Aorta (tissue), 5 donors: ENCODE measurements around the gene ARHGAP9. TPM values are rescaled to one million over a fixed set of nuclear protein-coding genes. Genes with fewer than 3 reads are reported as not detected.

Source experiments
- ATAC-seq: fragments of 200-7000 bp; cut with Tn5 transposase; one replicate; pipeline ENCODE4 v1.9.1; 2022; ENCODE audit warnings: moderate library complexity; ENCODE audit not compliant: low FRiP score
- DNase-seq, 2 donors: peaks; one replicate each; pipeline ENCODE4 v3.0.0-alpha.2; 2020
- H3K27ac ChIP-seq, 2 donors: one replicate each; pipeline ENCODE4 v1.5.1; 2013; ENCODE audit warnings: low read length in 2 of 2, mild to moderate bottlenecking in 2 of 2, moderate library complexity in 2 of 2, control low read depth in 1 of 2, inconsistent platforms in 1 of 2, low read depth in 1 of 2
- H3K27me3 ChIP-seq, 2 donors: one replicate each; pipeline ENCODE4 v1.6.1; 2013; ENCODE audit warnings: control low read depth in 1 of 2, low read length in 1 of 2, mild to moderate bottlenecking in 1 of 2, moderate library complexity in 1 of 2; ENCODE audit not compliant: insufficient read depth in 2 of 2, control insufficient read depth in 1 of 2
- H3K36me3 ChIP-seq, 2 donors: one replicate each; pipeline ENCODE4 v1.6.1; 2013; ENCODE audit warnings: control low read depth in 1 of 2, low read length in 1 of 2, mild to moderate bottlenecking in 1 of 2; ENCODE audit not compliant: insufficient read depth in 2 of 2, control insufficient read depth in 1 of 2
- H3K4me1 ChIP-seq, 2 donors: one replicate each; pipeline ENCODE4 v1.6.1; 2013; ENCODE audit warnings: low read length in 2 of 2, control low read depth in 1 of 2, mild to moderate bottlenecking in 1 of 2, moderate library complexity in 1 of 2; ENCODE audit not compliant: insufficient read depth in 2 of 2, control insufficient read depth in 1 of 2
- H3K4me3 ChIP-seq, 2 donors: one replicate each; pipeline ENCODE4 v1.5.1; 2013; ENCODE audit warnings: low read length in 2 of 2, control low read depth in 1 of 2, mild to moderate bottlenecking in 1 of 2
- H3K9me3 ChIP-seq: one replicate; pipeline ENCODE4 v1.6.1; 2013; ENCODE audit warnings: mild to moderate bottlenecking, low read length; ENCODE audit not compliant: control insufficient read depth
- whole genome bisulfite sequencing, 2 donors: extraction: QIAGEN DNeasy Blood & Tissue Kit; methylation state at CpG; one replicate each; pipeline ENCODE4 v1.1.7; 2013; 5-methylcytosine and 5-hydroxymethylcytosine counted together
- intact Hi-C, 2 donors: fragments of 100-400 bp; cut with DNase I; formaldehyde crosslinking; loops; one replicate each; pipeline versions ENCODE4 v1.14.2 to v1.15.0; 2022
- polyA plus RNA-seq, 2 donors: library from polyadenylated mRNA; stranded (reverse); fragments of 200-250 nt; gene quantifications; one replicate each; pipeline ENCODE4 v1.2.3, GENCODE V29; 2013
- total RNA-seq, 2 donors: library from RNA; stranded (reverse); fragmentation: NEBNext Ultra II Directional; extraction: Animal tissue kit (Norgen Biotek cat#: 25700); gene quantifications; one replicate each; pipeline ENCODE4 v1.2.1, GENCODE V29; 2021
- donor health status: healthy with polysubstance abuse.
- donor health status: Bipolar disorder and iron deficiency.
- donor health status: DM: no; HTN: no; CAD: no.
- donor health status: DM: no; HTN: no; CAD: no.
- donor health status: DM: yes; HTN: yes; CAD: no.

Gene ARHGAP9
- total and polyA plus RNA-seq, 4 donors: 5.5 to 38.8 (median 18.7) TPM

DNA sequence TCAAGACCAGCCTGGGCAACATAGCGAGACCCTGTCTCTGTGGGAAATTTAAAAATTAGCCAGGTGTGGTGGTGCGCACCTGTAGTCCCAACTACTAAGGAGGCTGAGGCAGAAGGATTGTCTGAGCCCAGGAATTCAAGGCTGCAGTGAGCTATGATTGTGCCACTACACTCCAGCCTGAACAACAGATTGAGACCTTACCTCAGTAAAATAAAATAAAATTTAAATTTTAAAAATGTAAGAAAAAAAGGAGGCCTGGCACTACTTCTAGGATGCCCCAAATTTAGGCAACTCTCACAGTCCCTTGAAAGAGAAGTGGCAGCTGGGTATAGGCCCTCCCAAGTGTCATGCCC is 25.5 kb downstream of the ARHGAP9 start:
- no peak for DNase-seq
- Histone ChIP-seq H3K4me3 (no peak overlapping the region), H3K36me3 (no peaks in the 10 kb centered on the region), H3K9me3 (no peaks in the 10 kb centered on the region), H3K27me3 (no peaks in the 10 kb centered on the region), H3K27ac (no peak overlapping the region), H3K4me1 (no peaks in the 10 kb centered on the region)
- ATAC-seq: no peak
- intact Hi-C loops: loop anchor here (1.0 to 5.0 kb wide), 3 partner anchors 72 to 191 kb away; no protein-coding TSS in a partner anchor
- WGBS, 2 donors: 96 to 98% methylated on average over 2 of the region's 2 CpGs

DNA sequence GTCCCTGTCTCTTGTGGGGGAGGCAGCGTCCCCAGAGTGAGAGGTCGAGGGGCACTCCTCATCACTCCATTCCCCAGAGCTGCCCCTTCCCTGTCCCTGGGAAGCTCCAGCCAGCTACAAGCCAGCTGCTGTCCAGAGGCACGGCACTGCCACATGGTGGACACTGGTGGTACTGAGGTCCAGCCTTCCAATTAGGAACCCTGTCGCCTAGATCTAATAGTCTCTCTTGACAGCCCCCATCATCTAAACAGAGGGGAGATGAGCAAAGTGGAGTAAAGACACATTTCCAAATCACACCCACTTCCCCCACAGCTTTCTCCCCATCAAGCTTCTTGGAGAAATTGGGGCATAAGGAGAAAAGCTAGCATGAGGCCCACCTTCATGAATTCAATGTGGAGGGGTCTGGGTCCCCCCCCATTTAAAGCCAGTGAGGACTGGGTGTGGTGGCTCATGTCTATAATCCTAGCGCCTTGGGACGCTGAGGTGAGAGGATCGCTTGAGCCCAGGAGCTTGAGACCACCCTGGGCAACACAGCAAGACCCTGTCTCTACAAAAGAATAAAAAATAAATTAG is 26.6 kb downstream of the ARHGAP9 start:
- WGBS, 2 donors: 17 to 23% methylated on average over 7 of the region's 7 CpGs
- Histone ChIP-seq H3K4me3 (no peak overlapping the region), H3K9me3 (no peaks in the 10 kb centered on the region), H3K27ac (peak overlapping the region in 1 of 2 donors; percentile 76), H3K36me3 (no peaks in the 10 kb centered on the region), H3K27me3 (no peaks in the 10 kb centered on the region), H3K4me1 (no peaks in the 10 kb centered on the region)
- DNase-seq (peak; percentile 87 to 94), ATAC-seq (peak; percentile 90)
- intact Hi-C loops: loop anchor here (1.0 to 5.0 kb wide), 4 partner anchors 71 to 186 kb away; no protein-coding TSS in a partner anchor

DNA sequence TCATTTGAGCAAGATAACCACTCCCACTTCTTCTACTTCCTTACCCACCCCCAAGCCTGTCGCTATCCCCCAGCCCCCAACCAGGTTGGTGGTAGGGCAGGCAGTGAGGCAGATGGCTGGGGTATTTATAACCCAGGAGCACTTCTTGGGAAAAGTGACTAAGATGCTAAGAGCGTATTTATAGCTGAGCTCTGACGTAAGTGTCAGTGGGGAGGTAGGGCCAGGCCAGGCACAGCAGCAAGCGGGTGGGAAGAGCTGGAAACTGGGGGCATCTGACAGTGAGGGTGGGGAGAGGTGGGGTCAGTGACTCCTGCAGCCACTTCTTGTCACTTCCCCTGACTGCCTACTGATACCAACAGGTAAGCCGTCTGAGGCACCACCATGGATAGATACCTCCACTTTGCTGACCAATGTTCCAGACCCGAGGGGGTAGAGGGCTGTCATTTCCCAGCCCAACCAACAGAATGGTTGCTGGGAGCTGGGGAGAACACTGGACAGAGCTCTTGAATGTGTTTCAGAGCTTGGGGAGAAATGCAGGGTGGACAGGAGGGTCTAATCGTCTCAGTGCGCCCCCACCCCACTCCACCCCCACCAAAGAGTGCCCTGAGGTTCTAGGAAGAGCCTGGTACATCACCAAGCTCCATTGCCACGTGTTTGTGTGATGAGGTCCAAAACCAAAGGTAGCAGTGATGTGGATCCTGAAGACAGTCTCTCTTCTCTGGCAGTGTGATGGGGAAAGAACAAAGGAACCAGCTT is 27.3 kb downstream of the ARHGAP9 start:
- peak; percentile 72 for ATAC-seq
- Histone ChIP-seq H3K4me3 (no peak overlapping the region), H3K27me3 (no peaks in the 10 kb centered on the region), H3K9me3 (no peaks in the 10 kb centered on the region), H3K4me1 (no peaks in the 10 kb centered on the region), H3K27ac (peak overlapping the region; percentile 69 to 76), H3K36me3 (no peaks in the 10 kb centered on the region)
- intact Hi-C loops: loop anchor here (2.0 to 5.0 kb wide), 3 partner anchors 70 to 185 kb away; no protein-coding TSS in a partner anchor
- peak in 1 of 2 donors; percentile 70 for DNase-seq
- 5% methylated on average over 9 of the region's 9 CpGs for WGBS, 2 donors

DNA sequence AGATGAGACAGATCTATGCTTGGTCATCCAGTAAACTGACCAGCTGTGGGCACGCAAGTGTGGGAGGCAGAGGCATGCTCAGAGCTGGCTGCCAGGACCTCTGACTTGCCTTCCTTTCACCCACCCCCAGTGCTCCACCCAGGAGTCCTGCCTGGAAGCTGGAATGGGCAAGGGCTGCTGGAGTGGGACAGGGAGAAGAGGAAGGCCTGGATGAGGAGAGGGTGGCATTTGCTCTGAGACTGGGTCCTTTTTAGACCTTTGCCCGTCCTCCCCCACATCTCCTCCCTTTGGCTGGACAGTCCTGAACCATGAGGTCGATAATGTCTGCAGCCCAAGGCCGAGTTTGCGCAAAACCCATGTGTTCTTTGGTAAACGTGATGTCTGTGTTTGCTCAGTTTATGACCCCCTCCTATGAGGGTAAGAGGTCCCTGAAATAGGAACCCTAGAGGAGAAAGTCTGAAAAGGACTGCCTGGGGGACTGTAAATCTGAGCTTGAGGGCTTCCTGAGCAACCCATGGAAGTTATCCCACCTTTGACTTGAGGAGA is 28.4 kb downstream of the ARHGAP9 start:
- H3K36me3 ChIP-seq: no peaks in the 10 kb centered on the region
- intact Hi-C loops: loop anchor here (5.0 kb wide), 2 partner anchors 69 to 184 kb away; no protein-coding TSS in a partner anchor
- no peaks in the 10 kb centered on the region for H3K27me3 ChIP-seq
- H3K4me1 ChIP-seq: no peaks in the 10 kb centered on the region
- ATAC-seq: no peak
- no peak overlapping the region for H3K4me3 ChIP-seq
- 68 to 70% methylated on average over 6 of the region's 6 CpGs for WGBS, 2 donors
- no peak for DNase-seq
- no peak overlapping the region for H3K27ac ChIP-seq
- no peaks in the 10 kb centered on the region for H3K9me3 ChIP-seq

DNA sequence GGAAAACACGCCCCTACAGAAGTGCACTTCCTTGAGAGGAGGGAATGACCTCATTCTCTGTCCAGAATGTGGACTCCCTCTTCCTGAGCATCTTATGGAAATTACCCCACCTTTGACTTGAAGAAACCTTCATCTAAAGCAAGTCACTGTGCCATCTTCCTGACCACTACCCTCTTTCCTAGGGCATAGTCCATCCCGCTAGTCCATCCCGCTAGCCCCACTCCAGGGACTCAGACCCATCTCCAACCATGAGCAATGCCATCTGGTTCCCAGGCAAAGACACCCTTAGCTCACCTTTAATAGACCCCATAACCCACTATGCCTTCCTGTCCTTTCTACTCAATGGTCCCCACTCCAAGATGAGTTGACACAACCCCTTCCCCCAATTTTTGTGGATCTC is 29.6 kb downstream of the ARHGAP9 start:
- no peak overlapping the region for H3K27ac ChIP-seq
- no peaks in the 10 kb centered on the region for H3K9me3 ChIP-seq
- no peaks in the 10 kb centered on the region for H3K27me3 ChIP-seq
- no peaks in the 10 kb centered on the region for H3K4me1 ChIP-seq
- ATAC-seq (no peak), DNase-seq (no peak)
- WGBS, 2 donors: 81 to 82% methylated on average over 3 of the region's 3 CpGs
- H3K36me3 ChIP-seq: no peaks in the 10 kb centered on the region
- H3K4me3 ChIP-seq: no peak overlapping the region
- intact Hi-C loops: loop anchor here (5.0 kb wide), 2 partner anchors 68 to 183 kb away; no protein-coding TSS in a partner anchor

DNA sequence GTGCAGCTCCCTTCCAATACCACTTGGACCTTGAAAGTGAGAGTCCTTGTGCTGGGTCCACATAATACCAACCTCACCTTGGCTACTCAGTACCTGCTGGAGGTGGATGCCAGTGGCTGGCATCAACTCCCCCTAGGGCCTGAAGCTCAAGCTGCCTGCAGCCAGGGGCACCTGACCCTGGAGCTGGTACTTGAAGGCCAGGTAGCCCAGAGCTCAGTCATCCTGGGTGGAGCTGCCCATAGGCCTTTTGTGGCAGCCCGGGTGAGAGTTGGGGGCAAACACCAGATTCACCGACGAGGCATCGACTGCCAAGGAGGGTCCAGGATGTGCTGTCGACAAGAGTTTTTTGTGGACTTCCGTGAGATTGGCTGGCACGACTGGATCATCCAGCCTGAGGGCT is 30.3 kb downstream of the ARHGAP9 start:
- DNase-seq: no peak
- 94 to 98% methylated on average over 7 of the region's 7 CpGs for WGBS, 2 donors

DNA sequence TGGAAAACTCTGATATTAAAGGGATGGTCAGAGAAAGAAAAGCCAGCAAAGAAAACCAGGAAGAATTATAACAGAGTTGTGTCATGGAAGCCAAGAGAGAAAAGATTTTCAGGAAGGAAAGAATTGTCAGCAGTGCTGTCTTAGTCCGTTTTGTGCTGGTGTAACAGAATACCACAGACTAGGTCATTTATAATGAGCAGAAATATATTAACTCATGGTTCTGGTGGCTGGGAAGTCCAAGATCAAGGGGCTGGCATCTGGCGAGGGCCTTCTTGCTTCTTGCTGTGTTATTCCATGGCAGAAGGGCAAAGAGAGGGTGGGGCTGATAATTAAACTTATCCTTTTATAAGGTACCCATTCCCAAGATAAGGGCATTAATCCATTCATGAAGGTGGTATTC is 31.0 kb downstream of the ARHGAP9 start:
- Histone ChIP-seq H3K27ac (no peak overlapping the region), H3K9me3 (no peaks in the 10 kb centered on the region), H3K4me3 (no peak overlapping the region), H3K4me1 (no peaks in the 10 kb centered on the region), H3K36me3 (no peaks in the 10 kb centered on the region), H3K27me3 (no peaks in the 10 kb centered on the region)
- WGBS, 2 donors: 90 to 96% methylated on average over 2 of the region's 2 CpGs
- intact Hi-C loops: no loop called here
- no peak for DNase-seq
- no peak for ATAC-seq

More for the DNA sequence above, 30.3 kb downstream of the ARHGAP9 start:
- no peak for ATAC-seq
- Histone ChIP-seq H3K27me3 (no peaks in the 10 kb centered on the region), H3K36me3 (no peaks in the 10 kb centered on the region), H3K9me3 (no peaks in the 10 kb centered on the region), H3K4me1 (no peaks in the 10 kb centered on the region), H3K4me3 (no peak overlapping the region), H3K27ac (no peak overlapping the region)
- intact Hi-C loops: no loop called here

DNA sequence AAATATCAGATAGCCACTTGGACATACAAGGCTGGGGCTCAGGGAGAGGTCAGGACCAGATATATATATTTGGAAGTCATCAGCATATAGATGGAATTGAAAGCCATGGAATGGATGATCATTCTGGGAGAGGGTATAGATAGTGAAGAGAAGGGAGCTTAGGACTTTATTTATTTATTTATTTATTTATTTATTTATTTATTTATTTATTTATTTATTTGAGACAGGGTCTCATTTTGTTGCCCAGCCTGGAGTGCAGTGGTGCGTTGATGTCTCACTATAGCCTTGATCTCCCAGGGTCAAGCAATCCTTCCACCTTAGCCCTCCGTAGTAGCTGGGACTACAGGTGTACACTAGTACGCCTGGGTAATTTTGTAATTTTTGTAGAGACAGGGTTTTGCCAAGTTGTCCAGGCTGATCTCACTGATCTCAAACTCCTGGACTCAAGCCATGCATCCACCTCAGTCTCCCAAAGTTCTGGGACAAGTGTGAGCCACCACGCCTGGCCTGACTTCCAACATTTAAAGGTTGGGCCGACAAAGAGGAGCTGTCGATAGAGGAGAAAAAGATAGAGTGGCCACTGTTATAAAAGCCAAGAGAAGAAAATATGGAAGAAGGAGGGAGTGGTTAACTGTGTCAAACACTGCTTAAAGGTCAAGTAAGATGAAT is 33.2 kb downstream of the ARHGAP9 start:
- DNase-seq: no peak
- intact Hi-C loops: no loop called here
- Histone ChIP-seq H3K36me3 (no peaks in the 10 kb centered on the region), H3K27me3 (no peaks in the 10 kb centered on the region), H3K9me3 (no peaks in the 10 kb centered on the region), H3K27ac (no peak overlapping the region), H3K4me3 (no peak overlapping the region), H3K4me1 (no peaks in the 10 kb centered on the region)
- ATAC-seq: no peak
- 97 to 98% methylated on average over 6 of the region's 6 CpGs for WGBS, 2 donors
